Activated naive CD8-positive, alpha-beta T cell treated with anti-CD3 and anti-CD28 coated beads, Interleukin-2, amount 50 U/mL, for 16 hours (primary cell): ENCODE results near the gene KRTAP10-11.
"Not testable (repeated sequence)": the region's sequence is repeated elsewhere in the genome, so short reads cannot be mapped to it uniquely, and the experiment has no call there.

Experiments
- DNase-seq: peaks from one replicate; pipeline ENCODE4 v3.0.0-alpha.2; 2020; ENCODE audit warnings: low read depth, low spot score

KRTAP10-11 gene

GRCh38 chr21:44666401-44667320, 20.4 kb downstream of the KRTAP10-11 start, which contains the start of gene KRTAP12-2:
TSS of gene KRTAP12-2 (minus strand) at chr21:44666927. CDS start at chr21:44666886, 41 bp downstream.
- DNase-seq: no peak

GRCh38 chr21:44667612-44668011, 21.4 kb downstream of the KRTAP10-11 start:
- DNase-seq: no peak

- no peak for DNase-seq
Measured at GRCh38 chr21:44670642-44671432, 24.6 kb downstream of the KRTAP10-11 start.

GRCh38 chr21:44671911-44672310, 25.7 kb downstream of the KRTAP10-11 start:
- no peak for DNase-seq

- no peak for DNase-seq
Measured at GRCh38 chr21:44677881-44678280, 31.7 kb downstream of the KRTAP10-11 start.

GRCh38 chr21:44681152-44681551, 34.9 kb downstream of the KRTAP10-11 start:
- DNase-seq: no peak

GRCh38 chr21:44681861-44682579, 35.8 kb downstream of the KRTAP10-11 start, which contains the start of gene KRTAP12-1:
TSS of gene KRTAP12-1 (minus strand) at chr21:44682163. CDS start at chr21:44682123, 40 bp downstream.
- no peak for DNase-seq

- DNase-seq: no peak
Measured at GRCh38 chr21:44682580-44683151, 36.5 kb downstream of the KRTAP10-11 start.

- DNase-seq: no peak
Measured at GRCh38 chr21:44684077-44684476, 37.9 kb downstream of the KRTAP10-11 start.

- no peak for DNase-seq
Measured at GRCh38 chr21:44684483-44684882, 38.3 kb downstream of the KRTAP10-11 start.

- not testable (repeated sequence) for DNase-seq
Measured at GRCh38 chr21:44685050-44685449, 38.8 kb downstream of the KRTAP10-11 start.

GRCh38 chr21:44686000-44686781, 40.0 kb downstream of the KRTAP10-11 start:
- no peak for DNase-seq

- DNase-seq: no peak
Measured at GRCh38 chr21:44686843-44687561, 40.8 kb downstream of the KRTAP10-11 start.

GRCh38 chr21:44687671-44688070, 41.5 kb downstream of the KRTAP10-11 start:
- DNase-seq: no peak

- not testable (repeated sequence) for DNase-seq
Measured at GRCh38 chr21:44689740-44690139, 43.5 kb downstream of the KRTAP10-11 start.

GRCh38 chr21:44691686-44692085, 45.5 kb downstream of the KRTAP10-11 start:
- DNase-seq: no peak

GRCh38 chr21:44692798-44693512, 46.7 kb downstream of the KRTAP10-11 start:
- DNase-seq: no peak

- DNase-seq: no peak
Measured at GRCh38 chr21:44694776-44695175, 48.6 kb downstream of the KRTAP10-11 start.

- DNase-seq: no peak
Measured at GRCh38 chr21:44695184-44695583, 49.0 kb downstream of the KRTAP10-11 start.
